GM12891 (cell line): ENCODE results near the gene KRT6C.
"Not testable (repeated sequence)": the region's sequence is repeated elsewhere in the genome, so short reads cannot be mapped to it uniquely, and the experiment has no call there.

ENCODE experiments used
- PAX5 ChIP-seq: IDR thresholded peaks from 2 replicates; pipeline ENCODE4 v1.6.1; 2011; ENCODE audit warnings: low read length, moderate library complexity, mild to moderate bottlenecking; ENCODE audit not compliant: insufficient read depth, severe bottlenecking
- POLR2A ChIP-seq: IDR thresholded peaks from 2 replicates; pipeline ENCODE4 v1.6.1; 2011; ENCODE audit warnings: low read depth, low read length, control low read depth
- POLR2AphosphoS5 ChIP-seq: IDR thresholded peaks from 2 replicates; pipeline ENCODE4 v1.6.1; 2011; ENCODE audit warnings: low read depth, low read length, control low read depth
- POU2F2 ChIP-seq: IDR thresholded peaks from 2 replicates; pipeline ENCODE4 v1.6.1; 2011; ENCODE audit warnings: low read depth, mild to moderate bottlenecking, control low read depth, low read length, moderate library complexity
- SPI1 ChIP-seq: IDR thresholded peaks from 2 replicates; pipeline ENCODE4 v1.6.1; 2011; ENCODE audit warnings: low read depth, low read length, control low read depth
- TAF1 ChIP-seq: IDR thresholded peaks from 2 replicates; pipeline ENCODE4 v1.6.1; 2011; ENCODE audit warnings: low read depth, low read length, control low read depth

- not testable (repeated sequence) for TF ChIP-seq POLR2A, POLR2AphosphoS5, TAF1, SPI1, PAX5, POU2F2
These were observed 27.0 kb upstream of the KRT6C start for GRCh38 chr12:52500574-52500973.
